OCI-LY7 (cell line): ENCODE measurements around the gene SDK2. TPM values are rescaled to one million over a fixed set of nuclear protein-coding genes. Genes with fewer than 3 reads are reported as not detected.

Experiments
- BruUV-seq: library from RNA; stranded (reverse); fragments of 400-500 nt; replicated peaks from 2 replicates; lab custom pipeline; 2021; lab: Mats Ljungman, UMichigan
- CTCF ChIA-PET: fragments of 300-600 bp; sonication (Branson Sonifier 250); formaldehyde crosslinking; loops from one replicate; lab custom pipeline; 2022; ENCODE audit warnings: antibody characterized with exemption; ENCODE audit not compliant: unreplicated experiment; lab: Charles Lee
- POLR2A ChIA-PET: fragments of 300-600 bp; sonication (Branson Sonifier 250); formaldehyde crosslinking; loops from one replicate; lab custom pipeline; 2022; ENCODE audit warnings: antibody characterized with exemption; lab: Charles Lee
- DNase-seq: peaks from one replicate; pipeline ENCODE4 v3.0.0-alpha.2; 2015; ENCODE audit warnings: low spot score
- H2AFZ ChIP-seq: fragments of 200-600 bp; sonication (generic), shearing (Covaris generic); 2 replicates; pipeline ENCODE4 v1.6.1; 2014; ENCODE audit warnings: mild to moderate bottlenecking, antibody characterized with exemption, low read length, moderate library complexity
- H3K27ac ChIP-seq: fragments of 200-600 bp; sonication (generic); 2 replicates; pipeline ENCODE4 v1.5.1; 2014; ENCODE audit warnings: mixed run types, low read depth, mild to moderate bottlenecking, moderate library complexity, low read length, inconsistent platforms; ENCODE audit not compliant: poor library complexity, severe bottlenecking
- H3K36me3 ChIP-seq: fragments of 200-600 bp; sonication (generic); 2 replicates; pipeline ENCODE4 v1.6.1; 2014; ENCODE audit warnings: mild to moderate bottlenecking, antibody characterized with exemption, low read length, moderate library complexity, mixed read lengths; ENCODE audit not compliant: insufficient read depth
- H3K4me1 ChIP-seq: fragments of 200-600 bp; sonication (generic); 2 replicates; pipeline ENCODE4 v1.5.1; 2014; ENCODE audit warnings: mild to moderate bottlenecking, low read length; ENCODE audit not compliant: insufficient read depth, poor library complexity, severe bottlenecking
- H3K4me2 ChIP-seq: fragments of 200-600 bp; sonication (generic); 2 replicates; pipeline ENCODE4 v1.6.1; 2014; ENCODE audit warnings: mild to moderate bottlenecking, low read length
- H3K4me3 ChIP-seq: fragments of 200-600 bp; sonication (generic); 2 replicates; pipeline ENCODE4 v1.5.1; 2014; ENCODE audit warnings: mild to moderate bottlenecking, low read depth, low read length; ENCODE audit not compliant: poor library complexity, severe bottlenecking
- H3K79me2 ChIP-seq: fragments of 200-600 bp; sonication (generic); 2 replicates; pipeline ENCODE4 v1.6.1; 2016; ENCODE audit warnings: low read depth, mild to moderate bottlenecking, low read length, moderate library complexity, mixed read lengths; ENCODE audit not compliant: insufficient read depth
- H3K9me2 ChIP-seq: fragments of 200-600 bp; sonication (generic); 2 replicates; pipeline ENCODE4 v1.6.1; 2016; ENCODE audit warnings: mild to moderate bottlenecking, low read length, mixed read lengths; ENCODE audit not compliant: insufficient read depth
- H3K9me3 ChIP-seq: fragments of 200-600 bp; sonication (generic); 2 replicates; pipeline ENCODE4 v1.6.1; 2014; ENCODE audit warnings: mild to moderate bottlenecking, mixed run types, low read length, mixed read lengths
- H4K20me1 ChIP-seq: fragments of 200-600 bp; sonication (generic); 2 replicates; pipeline ENCODE4 v1.6.1; 2014; ENCODE audit warnings: mild to moderate bottlenecking, antibody characterized with exemption, low read length, moderate library complexity, mixed read lengths; ENCODE audit not compliant: insufficient read depth
- EZH2phosphoT487 ChIP-seq: fragments of 200-600 bp; sonication (generic); IDR thresholded peaks from 2 replicates; pipeline ENCODE4 v1.6.1; 2018; ENCODE audit warnings: low read depth, borderline replicate concordance, mild to moderate bottlenecking, mixed run types, antibody characterized with exemption, low read length, moderate library complexity, mixed read lengths
- intact Hi-C: fragments of 100-400 bp; cut with micrococcal nuclease; formaldehyde crosslinking; loops from one replicate; pipeline ENCODE4 v1.10.0; 2022; ENCODE audit not compliant: unreplicated experiment
- total RNA-seq, 2 experiments: library from RNA; depleted of rRNA in 1 of 2; stranded (reverse); fragments of >200 nt in 1 of 2; shearing (Covaris generic) in 1 of 2; gene quantifications; 2 replicates each; pipeline ENCODE4 v1.2.3, GENCODE V29; 2014 to 2022
- TF ChIP-seq, protein P1 (sequence below): fragments of 200-600 bp; sonication (generic); conservative IDR thresholded peaks from 2 replicates; pipeline ENCODE4 v1.5.1; 2014; ENCODE audit warnings: mild to moderate bottlenecking, antibody characterized with exemption, low read length, moderate library complexity, mixed read lengths

The SDK2 gene
- total RNA-seq, 2 experiments from 2014 or later, result 0.32 to 1.8 TPM

DNA sequence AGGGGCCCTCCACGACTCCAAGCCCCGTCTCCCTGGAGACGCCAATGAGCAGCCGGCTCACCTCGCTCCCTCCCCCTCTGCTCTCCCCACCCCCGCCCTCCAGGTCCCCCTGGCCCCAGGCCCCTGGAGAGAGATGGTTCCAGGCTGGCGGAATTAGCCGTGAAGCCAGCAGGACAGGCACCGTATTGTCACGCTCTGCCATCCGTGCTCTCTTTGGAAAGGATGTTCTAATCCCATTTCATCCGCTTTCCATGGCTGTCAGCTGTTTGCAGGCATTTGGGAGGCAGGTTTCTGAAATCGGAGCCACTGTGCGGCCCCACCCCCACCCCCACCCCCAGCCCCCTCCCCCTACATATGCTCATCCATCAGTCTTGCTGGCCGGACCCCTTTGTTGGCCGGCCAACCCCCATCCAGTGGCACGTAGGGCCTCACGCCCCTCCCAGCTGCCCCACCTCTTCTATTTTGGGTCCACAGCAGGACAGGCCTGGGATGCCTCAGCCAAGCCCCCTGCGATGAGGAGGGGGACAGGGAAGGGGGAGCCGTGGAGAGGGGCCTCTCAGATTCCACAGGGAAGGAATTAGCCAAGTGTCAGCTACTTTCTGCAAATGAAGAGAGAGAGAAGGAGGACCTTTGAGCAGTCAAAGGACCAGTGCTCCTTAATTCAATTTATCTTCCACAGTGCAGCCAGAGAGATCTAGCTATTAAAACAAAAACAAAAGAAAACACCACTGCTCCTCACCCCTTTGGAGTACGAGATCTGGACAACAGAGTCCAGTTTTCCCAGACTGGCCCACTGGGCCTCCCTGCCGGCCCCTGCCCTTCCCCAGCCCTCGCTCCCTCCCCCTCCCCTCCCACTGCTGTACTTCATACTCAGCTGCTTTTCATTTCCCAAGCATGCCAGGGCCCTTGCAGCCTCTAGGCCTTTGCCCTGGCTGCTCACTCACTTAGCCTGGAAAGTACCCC is 30.7 kb downstream of the SDK2 start:
- Histone ChIP-seq H3K4me2 (no peak overlapping the region), H3K4me3 (no peak overlapping the region), H3K9me2 (no peaks in the 10 kb centered on the region), H3K4me1 (peaks cover 9% of the 10 kb centered on the region), H3K9me3 (no peaks in the 10 kb centered on the region), H3K79me2 (no peaks in the 10 kb centered on the region), H4K20me1 (no peaks in the 10 kb centered on the region), H2AFZ (no peak overlapping the region), H3K27ac (no peak overlapping the region), H3K36me3 (no peaks in the 10 kb centered on the region)
- BruUV-seq, result no TSS peak
- no peak for TF ChIP-seq EZH2phosphoT487
- TF ChIP-seq, protein P1, sequence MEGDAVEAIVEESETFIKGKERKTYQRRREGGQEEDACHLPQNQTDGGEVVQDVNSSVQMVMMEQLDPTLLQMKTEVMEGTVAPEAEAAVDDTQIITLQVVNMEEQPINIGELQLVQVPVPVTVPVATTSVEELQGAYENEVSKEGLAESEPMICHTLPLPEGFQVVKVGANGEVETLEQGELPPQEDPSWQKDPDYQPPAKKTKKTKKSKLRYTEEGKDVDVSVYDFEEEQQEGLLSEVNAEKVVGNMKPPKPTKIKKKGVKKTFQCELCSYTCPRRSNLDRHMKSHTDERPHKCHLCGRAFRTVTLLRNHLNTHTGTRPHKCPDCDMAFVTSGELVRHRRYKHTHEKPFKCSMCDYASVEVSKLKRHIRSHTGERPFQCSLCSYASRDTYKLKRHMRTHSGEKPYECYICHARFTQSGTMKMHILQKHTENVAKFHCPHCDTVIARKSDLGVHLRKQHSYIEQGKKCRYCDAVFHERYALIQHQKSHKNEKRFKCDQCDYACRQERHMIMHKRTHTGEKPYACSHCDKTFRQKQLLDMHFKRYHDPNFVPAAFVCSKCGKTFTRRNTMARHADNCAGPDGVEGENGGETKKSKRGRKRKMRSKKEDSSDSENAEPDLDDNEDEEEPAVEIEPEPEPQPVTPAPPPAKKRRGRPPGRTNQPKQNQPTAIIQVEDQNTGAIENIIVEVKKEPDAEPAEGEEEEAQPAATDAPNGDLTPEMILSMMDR, result no peak
- no peak for DNase-seq
- intact Hi-C loops, result no loop called here
- ChIA-PET CTCF (interaction anchor here (0.5 kb wide), 1 partner anchor 9 kb away, joined by 6 read pairs; no protein-coding TSS in a partner anchor), POLR2A (interaction anchor here (0.7 kb wide), 1 partner anchor 559 kb away, joined by 3 read pairs; no protein-coding TSS in a partner anchor)

DNA sequence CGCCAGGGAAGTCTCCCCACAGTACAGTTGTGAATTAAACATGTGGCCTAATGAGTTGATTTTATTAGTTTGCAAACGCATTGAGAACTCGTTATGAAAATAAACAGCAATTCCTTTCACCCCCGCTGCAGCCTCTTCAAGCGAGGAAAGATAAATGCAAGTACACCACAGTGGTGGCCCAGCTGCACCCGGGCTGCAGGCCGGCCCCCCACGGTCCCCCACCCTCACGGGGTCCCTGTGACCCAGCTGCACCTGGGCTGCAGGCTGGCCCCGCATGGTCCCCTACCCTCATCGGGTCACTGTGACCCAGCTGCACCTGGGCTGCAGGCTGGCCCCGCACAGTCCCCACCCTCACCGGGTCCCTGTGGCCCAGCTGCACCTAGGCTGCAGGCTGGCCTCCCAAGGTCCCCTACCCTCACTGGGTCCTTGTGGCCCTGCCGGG is 32.2 kb downstream of the SDK2 start:
- Histone ChIP-seq H4K20me1 (no peaks in the 10 kb centered on the region), H3K4me2 (no peak overlapping the region), H3K9me2 (no peaks in the 10 kb centered on the region), H3K36me3 (no peaks in the 10 kb centered on the region), H3K79me2 (no peaks in the 10 kb centered on the region), H3K4me3 (no peak overlapping the region), H3K4me1 (peaks cover 9% of the 10 kb centered on the region), H2AFZ (peak overlapping the region; percentile 18; the same call in 1 of the 2 replicates), H3K27ac (no peak overlapping the region), H3K9me3 (no peaks in the 10 kb centered on the region)
- DNase-seq, result peak; percentile 44
- no peak for TF ChIP-seq EZH2phosphoT487
- TF ChIP-seq, protein P1, result no peak
- CTCF ChIA-PET, result no interaction called here
- BruUV-seq, result no TSS peak
- POLR2A ChIA-PET, result no interaction called here
- intact Hi-C loops, result no loop called here

DNA sequence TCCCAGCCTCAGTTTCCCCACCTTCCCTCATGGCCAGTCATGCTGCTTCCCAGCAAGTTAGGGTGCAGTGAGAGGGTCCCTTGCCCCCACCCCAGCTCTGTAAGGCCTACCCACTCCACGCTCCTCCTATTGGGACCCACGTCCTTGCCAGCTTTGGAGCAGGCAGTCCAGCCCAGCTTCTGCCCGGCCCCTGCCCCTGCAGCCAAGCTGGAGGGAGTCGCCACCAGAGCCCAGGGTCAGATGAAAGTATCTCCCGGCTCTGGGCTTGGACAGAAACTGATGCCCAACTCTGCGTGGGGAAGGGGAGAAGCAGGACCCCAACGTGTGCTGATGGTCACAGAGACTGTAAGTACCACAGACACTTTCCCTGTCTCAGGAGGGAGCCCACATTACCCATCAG is 32.6 kb downstream of the SDK2 start:
- H4K20me1 ChIP-seq, result no peaks in the 10 kb centered on the region
- intact Hi-C loops, result no loop called here
- H3K4me3 ChIP-seq, result no peak overlapping the region
- no peak overlapping the region for H3K4me2 ChIP-seq
- TF ChIP-seq, protein P1, result no peak
- TF ChIP-seq EZH2phosphoT487, result no peak
- ChIA-PET POLR2A (no interaction called here), CTCF (no interaction called here)
- DNase-seq, result no peak
- H3K36me3 ChIP-seq, result no peaks in the 10 kb centered on the region
- peaks cover 9% of the 10 kb centered on the region for H3K4me1 ChIP-seq
- H3K9me3 ChIP-seq, result no peaks in the 10 kb centered on the region
- no peak overlapping the region for H3K27ac ChIP-seq
- H2AFZ ChIP-seq, result peak overlapping the region; percentile 18; the same call in 1 of the 2 replicates
- no TSS peak for BruUV-seq
- no peaks in the 10 kb centered on the region for H3K9me2 ChIP-seq
- no peaks in the 10 kb centered on the region for H3K79me2 ChIP-seq
